ENCODE data around the gene CCL26. TPM values are rescaled to one million over a fixed set of nuclear protein-coding genes. Genes with fewer than 3 reads are reported as not detected.

CCL26 gene
- total and polyA plus RNA-seq, 2 donors from 2014 or later: 0.88 TPM; not detected in 1

- no peaks in the 10 kb centered on the region for H3K4me1 ChIP-seq (ENCODE audit: control insufficient read depth in 2 of 3, insufficient read depth in 2 of 3, low read depth in 1 of 3, low read length in 3 of 3)
- H3K9ac ChIP-seq (ENCODE audit: low read length in 3 of 3): no peak overlapping the region
- peaks cover 0 to 11% (median 0%) of the 10 kb centered on the region in 3 donors for H3K9me3 ChIP-seq (ENCODE audit: control insufficient read depth in 2 of 3, insufficient read depth in 1 of 3, low read length in 3 of 3)
- TF ChIP-seq CTCF (IDR thresholded peaks at IDR 0.05; ENCODE audit: borderline replicate concordance, extremely low read depth, insufficient read depth): no peak
- no peak overlapping the region for H3K4me3 ChIP-seq (ENCODE audit: low read length in 3 of 3)
- DNase-seq (no peak), FAIRE-seq (no peak)
- no peaks in the 10 kb centered on the region for H3K27me3 ChIP-seq (ENCODE audit: control insufficient read depth, insufficient read depth, low read length)
- intact Hi-C loops (cut with DNase I): no loop called here
- no peak overlapping the region for H3K27ac ChIP-seq (ENCODE audit: low read depth in 2 of 2, low read length in 2 of 2)
- H3K36me3 ChIP-seq (ENCODE audit: control insufficient read depth in 2 of 3, insufficient read depth in 3 of 3, low read length in 3 of 3): no peaks in the 10 kb centered on the region
These were observed 32.0 kb upstream of the CCL26 start for GRCh38 chr7:75804004-75804403.

GRCh38 chr7:75802552-75802821 is 30.5 kb upstream of the CCL26 start:
- intact Hi-C loops (cut with DNase I): no loop called here
- Histone ChIP-seq H3K27ac (ENCODE audit: low read depth in 2 of 2, low read length in 2 of 2) (no peak overlapping the region), H3K4me1 (ENCODE audit: control insufficient read depth in 2 of 3, insufficient read depth in 2 of 3, low read depth in 1 of 3, low read length in 3 of 3) (no peaks in the 10 kb centered on the region), H3K36me3 (ENCODE audit: control insufficient read depth in 2 of 3, insufficient read depth in 3 of 3, low read length in 3 of 3) (no peaks in the 10 kb centered on the region), H3K9ac (ENCODE audit: low read length in 3 of 3) (no peak overlapping the region), H3K4me3 (ENCODE audit: low read length in 3 of 3) (no peak overlapping the region), H3K9me3 (ENCODE audit: control insufficient read depth in 2 of 3, insufficient read depth in 1 of 3, low read length in 3 of 3) (peaks cover 0 to 11% (median 0%) of the 10 kb centered on the region in 3 donors), H3K27me3 (ENCODE audit: control insufficient read depth, insufficient read depth, low read length) (no peaks in the 10 kb centered on the region)
- no peak for FAIRE-seq
- DNase-seq: no peak
- TF ChIP-seq CTCF (IDR thresholded peaks at IDR 0.05; ENCODE audit: borderline replicate concordance, extremely low read depth, insufficient read depth): no peak

GRCh38 chr7:75798770-75799169 is 26.8 kb upstream of the CCL26 start:
- Histone ChIP-seq H3K4me1 (ENCODE audit: control insufficient read depth in 2 of 3, insufficient read depth in 2 of 3, low read depth in 1 of 3, low read length in 3 of 3) (no peaks in the 10 kb centered on the region), H3K9me3 (ENCODE audit: control insufficient read depth in 2 of 3, insufficient read depth in 1 of 3, low read length in 3 of 3) (no peaks in the 10 kb centered on the region), H3K27ac (ENCODE audit: low read depth in 2 of 2, low read length in 2 of 2) (no peak overlapping the region), H3K27me3 (ENCODE audit: control insufficient read depth, insufficient read depth, low read length) (no peaks in the 10 kb centered on the region), H3K9ac (ENCODE audit: low read length in 3 of 3) (no peak overlapping the region), H3K4me3 (ENCODE audit: low read length in 3 of 3) (no peak overlapping the region), H3K36me3 (ENCODE audit: control insufficient read depth in 2 of 3, insufficient read depth in 3 of 3, low read length in 3 of 3) (no peaks in the 10 kb centered on the region)
- intact Hi-C loops (cut with DNase I): no loop called here
- FAIRE-seq (no peak), DNase-seq (no peak)
- no peak for TF ChIP-seq CTCF (IDR thresholded peaks at IDR 0.05; ENCODE audit: borderline replicate concordance, extremely low read depth, insufficient read depth)

GRCh38 chr7:75796420-75796819 is 24.4 kb upstream of the CCL26 start:
- intact Hi-C loops (cut with DNase I): no loop called here
- H3K9me3 ChIP-seq (ENCODE audit: control insufficient read depth in 2 of 3, insufficient read depth in 1 of 3, low read length in 3 of 3): no peaks in the 10 kb centered on the region
- H3K4me3 ChIP-seq (ENCODE audit: low read length in 3 of 3): no peak overlapping the region
- H3K27ac ChIP-seq (ENCODE audit: low read depth in 2 of 2, low read length in 2 of 2): no peak overlapping the region
- DNase-seq: no peak
- H3K36me3 ChIP-seq (ENCODE audit: control insufficient read depth in 2 of 3, insufficient read depth in 3 of 3, low read length in 3 of 3): no peaks in the 10 kb centered on the region
- FAIRE-seq: no peak
- H3K9ac ChIP-seq (ENCODE audit: low read length in 3 of 3): no peak overlapping the region
- TF ChIP-seq CTCF (IDR thresholded peaks at IDR 0.05; ENCODE audit: borderline replicate concordance, extremely low read depth, insufficient read depth): no peak
- no peaks in the 10 kb centered on the region for H3K27me3 ChIP-seq (ENCODE audit: control insufficient read depth, insufficient read depth, low read length)
- no peaks in the 10 kb centered on the region for H3K4me1 ChIP-seq (ENCODE audit: control insufficient read depth in 2 of 3, insufficient read depth in 2 of 3, low read depth in 1 of 3, low read length in 3 of 3)
